Suprapubic skin (tissue), 4 donors: ENCODE data around the gene BRIP1. TPM values are rescaled to one million over a fixed set of nuclear protein-coding genes. Genes with fewer than 3 reads are reported as not detected.

Experiments used
- DNase-seq, 2 donors: peaks; one replicate each; pipeline ENCODE4 v3.0.0-alpha.2; 2019; ENCODE audit warnings: low spot score in 2 of 2
- H3K27ac ChIP-seq: fragments of 200-600 bp; sonication (generic); one replicate; pipeline ENCODE4 v1.5.1; 2019
- H3K27me3 ChIP-seq: fragments of 200-600 bp; sonication (generic); one replicate; pipeline ENCODE4 v1.5.1; 2019
- H3K36me3 ChIP-seq: fragments of 200-600 bp; sonication (generic); one replicate; pipeline ENCODE4 v1.5.1; 2019
- H3K4me1 ChIP-seq: fragments of 200-600 bp; sonication (generic); one replicate; pipeline ENCODE4 v1.5.1; 2019
- H3K4me3 ChIP-seq: fragments of 200-600 bp; sonication (generic); one replicate; pipeline ENCODE4 v1.5.1; 2019; ENCODE audit warnings: mild to moderate bottlenecking
- H3K9me3 ChIP-seq: fragments of 200-600 bp; sonication (generic); one replicate; pipeline ENCODE4 v1.5.1; 2019
- EP300 ChIP-seq: sonication (generic); formaldehyde crosslinking; IDR thresholded peaks from one replicate; pipeline ENCODE4 v1.6.1; 2017; ENCODE audit warnings: antibody characterized with exemption
- POLR2A ChIP-seq, 2 donors: fragments of 450-650 bp; IDR thresholded peaks; one replicate each; pipeline ENCODE4 v1.6.1; 2017; ENCODE audit warnings: antibody characterized with exemption in 2 of 2, mild to moderate bottlenecking in 2 of 2, moderate library complexity in 2 of 2
- POLR2AphosphoS5 ChIP-seq, 3 donors: sonication (generic); formaldehyde crosslinking; IDR thresholded peaks; one replicate each; pipeline ENCODE4 v1.6.1; 2017; ENCODE audit warnings: antibody characterized with exemption in 3 of 3
- WGBS: methylation state at CpG from one replicate; pipeline ENCODE4 v1.1.5; 2018; 5-methylcytosine and 5-hydroxymethylcytosine counted together
- total RNA-seq, 4 donors: library from RNA; depleted of rRNA; stranded (reverse); fragments of >200 nt; gene quantifications; one replicate each; pipeline ENCODE4 v1.1.0, GENCODE V29; 2016
- TF ChIP-seq, protein P1 (sequence below), 2 donors: fragments of 200-600 bp in 1 of 2; fragments of 450-650 bp in 1 of 2; sonication (generic) in 1 of 2; IDR thresholded peaks; one replicate each; pipeline ENCODE4 v1.5.1; 2016 to 2019; ENCODE audit warnings: antibody characterized with exemption in 2 of 2, mild to moderate bottlenecking in 1 of 2, moderate library complexity in 1 of 2

BRIP1 gene
- total RNA-seq, 4 donors from 2014 or later: 0.60 to 5.1 (median 1.8) TPM

DNA sequence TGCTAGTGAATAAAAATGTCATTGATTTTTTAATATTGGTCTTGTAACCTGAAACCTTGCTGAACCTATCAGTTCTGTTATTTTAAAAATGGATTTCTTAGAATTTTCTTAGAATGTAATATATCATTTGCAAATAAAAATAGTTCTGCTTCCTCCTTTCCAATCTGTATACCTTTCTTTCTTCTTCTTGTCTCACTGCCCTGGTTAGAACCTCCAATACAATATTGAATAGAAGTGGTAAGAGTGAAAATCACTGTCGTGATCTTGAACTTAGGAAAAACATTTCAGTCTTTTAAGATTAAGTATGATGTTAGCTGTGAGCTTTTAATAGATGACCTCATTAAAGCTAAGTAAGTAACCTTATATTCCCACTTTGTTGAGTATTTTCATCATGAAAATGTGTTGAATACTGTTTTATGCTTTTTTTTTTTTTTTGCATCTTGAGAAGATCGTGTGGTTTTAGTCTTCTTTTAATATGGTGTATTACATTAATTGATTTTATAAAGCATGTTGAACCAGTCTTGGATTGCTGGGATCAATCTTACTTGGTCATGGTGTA lies 167.5 kb downstream of the BRIP1 start:
- H3K27ac ChIP-seq: no peak overlapping the region
- H3K4me3 ChIP-seq: no peak overlapping the region
- no peaks in the 10 kb centered on the region for H3K4me1 ChIP-seq
- peaks cover 23% of the 10 kb centered on the region for H3K9me3 ChIP-seq
- no peak for DNase-seq
- no peak for TF ChIP-seq POLR2AphosphoS5 (IDR thresholded peaks at IDR 0.05)
- TF ChIP-seq, protein P1, sequence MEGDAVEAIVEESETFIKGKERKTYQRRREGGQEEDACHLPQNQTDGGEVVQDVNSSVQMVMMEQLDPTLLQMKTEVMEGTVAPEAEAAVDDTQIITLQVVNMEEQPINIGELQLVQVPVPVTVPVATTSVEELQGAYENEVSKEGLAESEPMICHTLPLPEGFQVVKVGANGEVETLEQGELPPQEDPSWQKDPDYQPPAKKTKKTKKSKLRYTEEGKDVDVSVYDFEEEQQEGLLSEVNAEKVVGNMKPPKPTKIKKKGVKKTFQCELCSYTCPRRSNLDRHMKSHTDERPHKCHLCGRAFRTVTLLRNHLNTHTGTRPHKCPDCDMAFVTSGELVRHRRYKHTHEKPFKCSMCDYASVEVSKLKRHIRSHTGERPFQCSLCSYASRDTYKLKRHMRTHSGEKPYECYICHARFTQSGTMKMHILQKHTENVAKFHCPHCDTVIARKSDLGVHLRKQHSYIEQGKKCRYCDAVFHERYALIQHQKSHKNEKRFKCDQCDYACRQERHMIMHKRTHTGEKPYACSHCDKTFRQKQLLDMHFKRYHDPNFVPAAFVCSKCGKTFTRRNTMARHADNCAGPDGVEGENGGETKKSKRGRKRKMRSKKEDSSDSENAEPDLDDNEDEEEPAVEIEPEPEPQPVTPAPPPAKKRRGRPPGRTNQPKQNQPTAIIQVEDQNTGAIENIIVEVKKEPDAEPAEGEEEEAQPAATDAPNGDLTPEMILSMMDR (IDR thresholded peaks at IDR 0.05): no peak
- TF ChIP-seq EP300: no peak
- TF ChIP-seq POLR2A (IDR thresholded peaks at IDR 0.05): no peak
- 94% methylated on average over 2 of the region's 2 CpGs for WGBS
- H3K27me3 ChIP-seq: no peaks in the 10 kb centered on the region
- H3K36me3 ChIP-seq: no peaks in the 10 kb centered on the region

DNA sequence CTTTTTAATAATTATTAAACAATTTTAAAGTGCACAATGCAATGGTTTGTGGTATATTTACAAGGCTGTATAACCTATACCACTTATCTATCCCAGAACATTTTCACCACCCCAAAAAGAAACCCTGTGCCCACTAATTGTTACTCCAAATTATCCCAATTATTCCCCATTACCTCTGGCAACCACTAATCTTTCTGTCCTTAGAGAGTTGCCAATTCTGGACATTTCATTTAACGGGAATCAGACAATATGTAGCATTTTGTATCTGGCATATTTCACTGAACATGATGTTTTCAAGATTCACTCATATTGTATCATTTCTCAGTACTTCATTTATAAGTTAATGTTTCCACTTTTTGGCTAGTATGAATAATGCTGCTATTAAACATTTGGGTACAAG lies 169.2 kb downstream of the BRIP1 start:
- Histone ChIP-seq H3K27me3 (no peaks in the 10 kb centered on the region), H3K27ac (no peak overlapping the region), H3K4me1 (no peaks in the 10 kb centered on the region), H3K9me3 (peaks cover 8% of the 10 kb centered on the region), H3K36me3 (no peaks in the 10 kb centered on the region), H3K4me3 (no peak overlapping the region)
- WGBS: 85% methylated on average over 1 of the region's 1 CpG
- DNase-seq: no peak
- no peak for TF ChIP-seq POLR2A (IDR thresholded peaks at IDR 0.05)
- TF ChIP-seq, protein P1 (IDR thresholded peaks at IDR 0.05): no peak
- no peak for TF ChIP-seq POLR2AphosphoS5 (IDR thresholded peaks at IDR 0.05)

DNA sequence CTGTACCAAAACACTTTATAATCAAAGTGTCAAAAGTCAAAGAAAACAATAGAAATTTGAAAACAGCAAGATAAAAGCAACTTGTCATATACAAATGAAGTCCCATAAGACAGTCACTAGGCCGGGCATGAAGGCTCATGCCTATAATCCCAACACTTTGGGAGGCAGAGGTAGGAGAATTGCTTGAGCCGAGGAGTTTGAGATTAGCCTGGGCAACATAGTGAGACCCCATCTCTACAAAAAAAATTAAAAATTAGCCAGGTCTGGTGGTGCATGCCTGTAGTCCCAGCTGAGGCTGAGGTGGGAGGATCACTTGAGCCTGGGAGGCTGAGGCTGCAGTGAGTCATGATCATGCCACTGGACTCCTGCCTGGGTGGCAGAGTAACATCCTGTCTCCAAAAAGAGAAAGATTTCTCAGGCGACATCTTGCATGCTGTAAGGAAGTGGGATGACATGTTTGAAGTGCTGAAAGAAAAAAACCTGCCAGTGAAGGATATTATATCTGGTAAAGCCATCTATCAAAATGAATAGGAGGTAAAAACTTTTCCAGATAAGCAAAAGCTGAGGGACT lies 173.6 kb downstream of the BRIP1 start:
- Histone ChIP-seq H3K27me3 (no peaks in the 10 kb centered on the region), H3K27ac (no peak overlapping the region), H3K4me3 (no peak overlapping the region), H3K36me3 (no peaks in the 10 kb centered on the region), H3K4me1 (no peaks in the 10 kb centered on the region), H3K9me3 (no peaks in the 10 kb centered on the region)
- TF ChIP-seq, protein P1 (IDR thresholded peaks at IDR 0.05): no peak
- TF ChIP-seq EP300 (no peak), POLR2AphosphoS5 (IDR thresholded peaks at IDR 0.05) (no peak), POLR2A (IDR thresholded peaks at IDR 0.05) (no peak)
- DNase-seq: no peak
- WGBS: 93% methylated on average over 3 of the region's 3 CpGs

DNA sequence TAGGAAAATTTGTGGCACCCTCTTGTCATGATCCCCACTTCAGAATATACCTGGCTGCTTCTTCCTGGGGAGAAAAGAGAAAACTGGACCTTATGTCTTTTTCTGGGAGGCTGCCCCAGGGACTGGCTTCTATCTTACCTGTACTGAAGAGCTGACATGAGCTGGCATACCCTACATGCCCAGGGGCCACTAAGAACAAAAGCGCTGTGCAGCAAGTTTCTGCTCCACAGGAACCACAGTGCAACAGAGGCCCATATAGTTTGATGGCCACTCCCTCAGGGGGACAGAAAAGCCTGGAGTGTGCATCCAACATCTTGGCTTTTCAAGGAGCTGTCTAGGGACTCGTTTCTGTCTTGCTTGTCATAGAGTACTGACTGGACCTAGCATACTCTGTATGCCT lies 175.6 kb downstream of the BRIP1 start:
- H3K4me3 ChIP-seq: no peak overlapping the region
- no peak for TF ChIP-seq POLR2AphosphoS5 (IDR thresholded peaks at IDR 0.05)
- TF ChIP-seq EP300: no peak

DNA sequence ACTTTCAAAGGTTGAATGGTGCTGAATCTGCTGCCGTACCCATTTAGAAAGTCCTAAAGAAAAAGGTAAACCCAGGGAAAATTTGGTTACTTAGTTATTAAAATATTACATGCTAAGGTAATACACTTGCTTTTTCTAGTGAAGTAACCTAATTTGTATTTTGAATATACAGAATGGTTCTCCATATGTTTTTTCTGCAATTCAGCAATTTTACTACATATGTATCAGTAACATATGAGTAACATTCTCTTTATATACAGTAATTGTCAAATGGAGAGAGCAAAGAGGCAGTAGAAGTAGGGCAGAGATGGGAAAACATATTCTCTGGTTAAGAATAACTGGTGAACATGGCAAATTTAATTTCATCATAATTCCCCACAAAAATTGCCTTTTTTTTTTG lies 177.2 kb downstream of the BRIP1 start:
- DNase-seq: no peak
- Histone ChIP-seq H3K27me3 (no peaks in the 10 kb centered on the region), H3K9me3 (no peaks in the 10 kb centered on the region), H3K36me3 (no peaks in the 10 kb centered on the region), H3K4me1 (no peaks in the 10 kb centered on the region), H3K27ac (no peak overlapping the region), H3K4me3 (no peak overlapping the region)
- TF ChIP-seq, protein P1 (IDR thresholded peaks at IDR 0.05): no peak
- TF ChIP-seq POLR2AphosphoS5 (IDR thresholded peaks at IDR 0.05) (no peak), POLR2A (IDR thresholded peaks at IDR 0.05) (no peak), EP300 (no peak)
- WGBS: 100% methylated on average over 1 of the region's 1 CpG

More for the DNA sequence above, 175.6 kb downstream of the BRIP1 start:
- DNase-seq: no peak
- Histone ChIP-seq H3K9me3 (no peaks in the 10 kb centered on the region), H3K27me3 (no peaks in the 10 kb centered on the region), H3K27ac (no peak overlapping the region), H3K36me3 (no peaks in the 10 kb centered on the region), H3K4me1 (no peaks in the 10 kb centered on the region)
- 91% methylated on average over 2 of the region's 2 CpGs for WGBS
